Memory B cell (primary cell): Measurements from ENCODE around the gene FOXD4.
"Not testable (repeated sequence)": the region's sequence is repeated elsewhere in the genome, so short reads cannot be mapped to it uniquely, and the experiment has no call there.

Source experiments
- ATAC-seq: fragments of 150-1000 bp; cut with Tn5 transposase; 2 replicates; pipeline ENCODE4 v1.10.0; 2021; ENCODE audit warnings: low read depth, mild to moderate bottlenecking, moderate library complexity
- DNase-seq, 2 donors: peaks; one replicate each; pipeline ENCODE4 v3.0.0; 2022; ENCODE audit warnings: low spot score in 2 of 2
- H3K27ac Mint-ChIP-seq: one replicate; pipeline ENCODE4 v1.8.0; 2022; ENCODE audit warnings: mild to moderate bottlenecking, moderate library complexity, mixed read lengths
- H3K27me3 Mint-ChIP-seq: one replicate; pipeline ENCODE4 v1.8.0; 2022; ENCODE audit warnings: mixed read lengths
- H3K36me3 Mint-ChIP-seq: one replicate; pipeline ENCODE4 v1.8.0; 2022; ENCODE audit warnings: mild to moderate bottlenecking, mixed read lengths
- H3K4me1 Mint-ChIP-seq: one replicate; pipeline ENCODE4 v1.8.0; 2022; ENCODE audit warnings: mixed read lengths
- H3K4me3 Mint-ChIP-seq: one replicate; pipeline ENCODE4 v1.8.0; 2022; ENCODE audit warnings: mild to moderate bottlenecking, moderate library complexity, mixed read lengths
- H3K9me3 Mint-ChIP-seq: one replicate; pipeline ENCODE4 v1.8.0; 2022; ENCODE audit warnings: mixed read lengths

Gene FOXD4

GRCh38 chr9:108742-109495 is 9.3 kb downstream of the FOXD4 start:
- peaks cover 12% of the 10 kb centered on the region for H3K27me3 Mint-ChIP-seq
- not testable (repeated sequence) for H3K4me3 Mint-ChIP-seq, H3K9me3 Mint-ChIP-seq, ATAC-seq, DNase-seq, H3K27ac Mint-ChIP-seq, H3K4me1 Mint-ChIP-seq, H3K36me3 Mint-ChIP-seq

- not testable (repeated sequence) for DNase-seq, H3K9me3 Mint-ChIP-seq, H3K27ac Mint-ChIP-seq, H3K4me1 Mint-ChIP-seq, ATAC-seq, H3K36me3 Mint-ChIP-seq, H3K4me3 Mint-ChIP-seq
- peaks cover 13% of the 10 kb centered on the region for H3K27me3 Mint-ChIP-seq
Observed at GRCh38 chr9:105991-106390, 12.2 kb downstream of the FOXD4 start.

GRCh38 chr9:100430-100829 is 17.8 kb downstream of the FOXD4 start:
- not testable (repeated sequence) for ATAC-seq, H3K4me1 Mint-ChIP-seq, DNase-seq, H3K9me3 Mint-ChIP-seq, H3K27me3 Mint-ChIP-seq, H3K27ac Mint-ChIP-seq, H3K36me3 Mint-ChIP-seq, H3K4me3 Mint-ChIP-seq

- not testable (repeated sequence) for H3K36me3 Mint-ChIP-seq, ATAC-seq
Observed at GRCh38 chr9:99867-100266, 18.4 kb downstream of the FOXD4 start.

GRCh38 chr9:98775-99174 is 19.4 kb downstream of the FOXD4 start:
- not testable (repeated sequence) for DNase-seq, H3K27me3 Mint-ChIP-seq, H3K36me3 Mint-ChIP-seq, ATAC-seq, H3K9me3 Mint-ChIP-seq, H3K4me1 Mint-ChIP-seq, H3K27ac Mint-ChIP-seq, H3K4me3 Mint-ChIP-seq

More at GRCh38 chr9:99867-100266, 18.4 kb downstream of the FOXD4 start:
- DNase-seq, H3K4me3 Mint-ChIP-seq, H3K9me3 Mint-ChIP-seq, H3K27me3 Mint-ChIP-seq, H3K4me1 Mint-ChIP-seq, H3K27ac Mint-ChIP-seq: not testable (repeated sequence)

GRCh38 chr9:94992-95391 is 23.2 kb downstream of the FOXD4 start:
- not testable (repeated sequence) for H3K4me3 Mint-ChIP-seq, H3K4me1 Mint-ChIP-seq, H3K27me3 Mint-ChIP-seq, H3K27ac Mint-ChIP-seq, H3K9me3 Mint-ChIP-seq, ATAC-seq, DNase-seq, H3K36me3 Mint-ChIP-seq

- H3K4me3 Mint-ChIP-seq, H3K9me3 Mint-ChIP-seq, H3K27me3 Mint-ChIP-seq, H3K4me1 Mint-ChIP-seq, DNase-seq, H3K27ac Mint-ChIP-seq, ATAC-seq, H3K36me3 Mint-ChIP-seq: not testable (repeated sequence)
Observed at GRCh38 chr9:94323-94722, 23.9 kb downstream of the FOXD4 start.

- not testable (repeated sequence) for H3K4me1 Mint-ChIP-seq, H3K4me3 Mint-ChIP-seq, ATAC-seq, DNase-seq, H3K27me3 Mint-ChIP-seq, H3K27ac Mint-ChIP-seq, H3K9me3 Mint-ChIP-seq, H3K36me3 Mint-ChIP-seq
Observed at GRCh38 chr9:93909-94308, 24.3 kb downstream of the FOXD4 start.

GRCh38 chr9:90851-91250 is 27.4 kb downstream of the FOXD4 start:
- H3K27me3 Mint-ChIP-seq, ATAC-seq: not testable (repeated sequence)

GRCh38 chr9:88396-89037 is 29.7 kb downstream of the FOXD4 start:
- ATAC-seq, result peak; percentile 79
- H3K4me1 Mint-ChIP-seq, H3K36me3 Mint-ChIP-seq, H3K9me3 Mint-ChIP-seq, H3K4me3 Mint-ChIP-seq, DNase-seq, H3K27ac Mint-ChIP-seq, H3K27me3 Mint-ChIP-seq: not testable (repeated sequence)

More at GRCh38 chr9:90851-91250, 27.4 kb downstream of the FOXD4 start:
- not testable (repeated sequence) for H3K4me3 Mint-ChIP-seq, H3K36me3 Mint-ChIP-seq, H3K27ac Mint-ChIP-seq, H3K4me1 Mint-ChIP-seq, H3K9me3 Mint-ChIP-seq, DNase-seq

- H3K27ac Mint-ChIP-seq, DNase-seq, H3K4me1 Mint-ChIP-seq, H3K27me3 Mint-ChIP-seq, ATAC-seq, H3K4me3 Mint-ChIP-seq, H3K36me3 Mint-ChIP-seq, H3K9me3 Mint-ChIP-seq: not testable (repeated sequence)
Observed at GRCh38 chr9:87860-88259, 30.4 kb downstream of the FOXD4 start.

GRCh38 chr9:87105-87504 is 31.1 kb downstream of the FOXD4 start:
- not testable (repeated sequence) for H3K36me3 Mint-ChIP-seq, H3K4me3 Mint-ChIP-seq, H3K4me1 Mint-ChIP-seq, ATAC-seq, H3K27me3 Mint-ChIP-seq, DNase-seq, H3K27ac Mint-ChIP-seq, H3K9me3 Mint-ChIP-seq

- not testable (repeated sequence) for ATAC-seq, DNase-seq, H3K9me3 Mint-ChIP-seq, H3K27ac Mint-ChIP-seq, H3K27me3 Mint-ChIP-seq, H3K36me3 Mint-ChIP-seq, H3K4me1 Mint-ChIP-seq, H3K4me3 Mint-ChIP-seq
Observed at GRCh38 chr9:86697-87096, 31.5 kb downstream of the FOXD4 start.

- DNase-seq, H3K9me3 Mint-ChIP-seq, H3K4me1 Mint-ChIP-seq, ATAC-seq, H3K36me3 Mint-ChIP-seq, H3K27ac Mint-ChIP-seq, H3K4me3 Mint-ChIP-seq, H3K27me3 Mint-ChIP-seq: not testable (repeated sequence)
Observed at GRCh38 chr9:82932-83689, 35.1 kb downstream of the FOXD4 start.
